Measurements from ENCODE around the gene NUDT17.

NUDT17 gene

GRCh38 chr1:145877923-145878486 is 32.6 kb downstream of the NUDT17 start:
- Histone ChIP-seq H3K27me3 (ENCODE audit: low read depth, low read length) (no peaks in the 10 kb centered on the region), H3K36me3 (ENCODE audit: control insufficient read depth in 1 of 2, insufficient read depth in 2 of 2, low read length in 2 of 2) (no peaks in the 10 kb centered on the region), H3K4me3 (ENCODE audit: low read depth in 1 of 2, low read length in 2 of 2) (no peak overlapping the region), H3K9me3 (ENCODE audit: control insufficient read depth in 1 of 2, low read length in 2 of 2) (no peaks in the 10 kb centered on the region), H3K4me1 (ENCODE audit: control insufficient read depth in 1 of 2, insufficient read depth in 2 of 2, low read length in 2 of 2) (peaks cover 0 to 2% of the 10 kb centered on the region in 2 donors), H3K27ac (ENCODE audit: low read length) (no peak overlapping the region)

GRCh38 chr1:145878724-145879123 is 33.3 kb downstream of the NUDT17 start:
- no peaks in the 10 kb centered on the region for H3K4me1 ChIP-seq (ENCODE audit: control insufficient read depth in 1 of 2, insufficient read depth in 2 of 2, low read length in 2 of 2)
- H3K36me3 ChIP-seq (ENCODE audit: control insufficient read depth in 1 of 2, insufficient read depth in 2 of 2, low read length in 2 of 2) = no peaks in the 10 kb centered on the region
- no peak overlapping the region for H3K27ac ChIP-seq (ENCODE audit: low read length)
- H3K27me3 ChIP-seq (ENCODE audit: low read depth, low read length) = no peaks in the 10 kb centered on the region
- H3K4me3 ChIP-seq (ENCODE audit: low read depth in 1 of 2, low read length in 2 of 2) = no peak overlapping the region
- no peaks in the 10 kb centered on the region for H3K9me3 ChIP-seq (ENCODE audit: control insufficient read depth in 1 of 2, low read length in 2 of 2)

- Histone ChIP-seq H3K4me3 (ENCODE audit: low read depth in 1 of 2, low read length in 2 of 2) (no peak overlapping the region), H3K27ac (ENCODE audit: low read length) (no peak overlapping the region), H3K36me3 (ENCODE audit: control insufficient read depth in 1 of 2, insufficient read depth in 2 of 2, low read length in 2 of 2) (no peaks in the 10 kb centered on the region), H3K9me3 (ENCODE audit: control insufficient read depth in 1 of 2, low read length in 2 of 2) (no peaks in the 10 kb centered on the region), H3K27me3 (ENCODE audit: low read depth, low read length) (no peaks in the 10 kb centered on the region), H3K4me1 (ENCODE audit: control insufficient read depth in 1 of 2, insufficient read depth in 2 of 2, low read length in 2 of 2) (no peaks in the 10 kb centered on the region)
Observed at GRCh38 chr1:145879775-145880174, 34.3 kb downstream of the NUDT17 start.

- Histone ChIP-seq H3K9me3 (ENCODE audit: control insufficient read depth in 1 of 2, low read length in 2 of 2) (no peaks in the 10 kb centered on the region), H3K27ac (ENCODE audit: low read length) (no peak overlapping the region), H3K36me3 (ENCODE audit: control insufficient read depth in 1 of 2, insufficient read depth in 2 of 2, low read length in 2 of 2) (no peaks in the 10 kb centered on the region), H3K27me3 (ENCODE audit: low read depth, low read length) (no peaks in the 10 kb centered on the region), H3K4me1 (ENCODE audit: control insufficient read depth in 1 of 2, insufficient read depth in 2 of 2, low read length in 2 of 2) (peaks cover 0 to 8% of the 10 kb centered on the region in 2 donors), H3K4me3 (ENCODE audit: low read depth in 1 of 2, low read length in 2 of 2) (no peak overlapping the region)
Observed at GRCh38 chr1:145884675-145885074, 39.2 kb downstream of the NUDT17 start.

GRCh38 chr1:145885738-145886287 is 40.4 kb downstream of the NUDT17 start, which contains the start of gene ANKRD35:
Gene ANKRD35 (minus strand): TSS chr1:145885866. CDS start chr1:145885758, 108 bp downstream.
- Histone ChIP-seq H3K27me3 (ENCODE audit: low read depth, low read length) (no peaks in the 10 kb centered on the region), H3K36me3 (ENCODE audit: control insufficient read depth in 1 of 2, insufficient read depth in 2 of 2, low read length in 2 of 2) (no peaks in the 10 kb centered on the region), H3K27ac (ENCODE audit: low read length) (no peak within 1 kb of the TSS)

GRCh38 chr1:145886390-145886789 is 41.0 kb downstream of the NUDT17 start:
- no peaks in the 10 kb centered on the region for H3K27me3 ChIP-seq (ENCODE audit: low read depth, low read length)
- H3K4me3 ChIP-seq (ENCODE audit: low read depth in 1 of 2, low read length in 2 of 2) = peak overlapping the region; percentile 56 to 89
- H3K4me1 ChIP-seq (ENCODE audit: control insufficient read depth in 1 of 2, insufficient read depth in 2 of 2, low read length in 2 of 2) = peaks cover 7 to 11% of the 10 kb centered on the region in 2 donors
- H3K9me3 ChIP-seq (ENCODE audit: control insufficient read depth in 1 of 2, low read length in 2 of 2) = no peaks in the 10 kb centered on the region
- no peak overlapping the region for H3K27ac ChIP-seq (ENCODE audit: low read length)
- no peaks in the 10 kb centered on the region for H3K36me3 ChIP-seq (ENCODE audit: control insufficient read depth in 1 of 2, insufficient read depth in 2 of 2, low read length in 2 of 2)

More at GRCh38 chr1:145885738-145886287, 40.4 kb downstream of the NUDT17 start, which contains the start of gene ANKRD35:
- Histone ChIP-seq H3K9me3 (ENCODE audit: control insufficient read depth in 1 of 2, low read length in 2 of 2) (no peaks in the 10 kb centered on the region), H3K4me3 (ENCODE audit: low read depth in 1 of 2, low read length in 2 of 2) (peak within 1 kb of the TSS; percentile 56 to 89), H3K4me1 (ENCODE audit: control insufficient read depth in 1 of 2, insufficient read depth in 2 of 2, low read length in 2 of 2) (peaks cover under 1 to 8% of the 10 kb centered on the region in 2 donors)

- Histone ChIP-seq H3K4me3 (ENCODE audit: low read depth in 1 of 2, low read length in 2 of 2) (no peak overlapping the region), H3K36me3 (ENCODE audit: control insufficient read depth in 1 of 2, insufficient read depth in 2 of 2, low read length in 2 of 2) (peaks cover 0 to 4% of the 10 kb centered on the region in 2 donors), H3K9me3 (ENCODE audit: control insufficient read depth in 1 of 2, low read length in 2 of 2) (no peaks in the 10 kb centered on the region), H3K27me3 (ENCODE audit: low read depth, low read length) (no peaks in the 10 kb centered on the region), H3K27ac (ENCODE audit: low read length) (no peak overlapping the region), H3K4me1 (ENCODE audit: control insufficient read depth in 1 of 2, insufficient read depth in 2 of 2, low read length in 2 of 2) (peaks cover 11 to 15% of the 10 kb centered on the region in 2 donors)
Observed at GRCh38 chr1:145886816-145887215, 41.4 kb downstream of the NUDT17 start.

GRCh38 chr1:145887631-145888030 is 42.2 kb downstream of the NUDT17 start:
- no peaks in the 10 kb centered on the region for H3K9me3 ChIP-seq (ENCODE audit: control insufficient read depth in 1 of 2, low read length in 2 of 2)
- no peak overlapping the region for H3K4me3 ChIP-seq (ENCODE audit: low read depth in 1 of 2, low read length in 2 of 2)
- no peaks in the 10 kb centered on the region for H3K27me3 ChIP-seq (ENCODE audit: low read depth, low read length)
- peaks cover 0 to 4% of the 10 kb centered on the region in 2 donors for H3K36me3 ChIP-seq (ENCODE audit: control insufficient read depth in 1 of 2, insufficient read depth in 2 of 2, low read length in 2 of 2)
- H3K27ac ChIP-seq (ENCODE audit: low read length) = no peak overlapping the region
- peaks cover 14 to 15% of the 10 kb centered on the region in 2 donors for H3K4me1 ChIP-seq (ENCODE audit: control insufficient read depth in 1 of 2, insufficient read depth in 2 of 2, low read length in 2 of 2)

GRCh38 chr1:145889722-145890121 is 44.3 kb downstream of the NUDT17 start:
- Histone ChIP-seq H3K27me3 (ENCODE audit: low read depth, low read length) (no peaks in the 10 kb centered on the region), H3K9me3 (ENCODE audit: control insufficient read depth in 1 of 2, low read length in 2 of 2) (no peaks in the 10 kb centered on the region), H3K4me3 (ENCODE audit: low read depth in 1 of 2, low read length in 2 of 2) (no peak overlapping the region), H3K4me1 (ENCODE audit: control insufficient read depth in 1 of 2, insufficient read depth in 2 of 2, low read length in 2 of 2) (peaks cover 15 to 17% of the 10 kb centered on the region in 2 donors), H3K36me3 (ENCODE audit: control insufficient read depth in 1 of 2, insufficient read depth in 2 of 2, low read length in 2 of 2) (peaks cover 0 to 4% of the 10 kb centered on the region in 2 donors), H3K27ac (ENCODE audit: low read length) (no peak overlapping the region)

GRCh38 chr1:145891143-145891542 is 45.7 kb downstream of the NUDT17 start:
- H3K27ac ChIP-seq (ENCODE audit: low read length) = peak overlapping the region; percentile 81
- H3K36me3 ChIP-seq (ENCODE audit: control insufficient read depth in 1 of 2, insufficient read depth in 2 of 2, low read length in 2 of 2) = peaks cover 0 to 4% of the 10 kb centered on the region in 2 donors
- H3K9me3 ChIP-seq (ENCODE audit: control insufficient read depth in 1 of 2, low read length in 2 of 2) = no peaks in the 10 kb centered on the region
- H3K4me1 ChIP-seq (ENCODE audit: control insufficient read depth in 1 of 2, insufficient read depth in 2 of 2, low read length in 2 of 2) = peaks cover 8 to 17% of the 10 kb centered on the region in 2 donors
- no peaks in the 10 kb centered on the region for H3K27me3 ChIP-seq (ENCODE audit: low read depth, low read length)
- no peak overlapping the region for H3K4me3 ChIP-seq (ENCODE audit: low read depth in 1 of 2, low read length in 2 of 2)

- H3K9me3 ChIP-seq (ENCODE audit: control insufficient read depth in 1 of 2, low read length in 2 of 2) = no peaks in the 10 kb centered on the region
- peaks cover 0 to 4% of the 10 kb centered on the region in 2 donors for H3K36me3 ChIP-seq (ENCODE audit: control insufficient read depth in 1 of 2, insufficient read depth in 2 of 2, low read length in 2 of 2)
- peaks cover 8 to 17% of the 10 kb centered on the region in 2 donors for H3K4me1 ChIP-seq (ENCODE audit: control insufficient read depth in 1 of 2, insufficient read depth in 2 of 2, low read length in 2 of 2)
- no peaks in the 10 kb centered on the region for H3K27me3 ChIP-seq (ENCODE audit: low read depth, low read length)
- H3K4me3 ChIP-seq (ENCODE audit: low read depth in 1 of 2, low read length in 2 of 2) = peak overlapping the region; percentile 21 to 27
- H3K27ac ChIP-seq (ENCODE audit: low read length) = peak overlapping the region; percentile 81
Observed at GRCh38 chr1:145891587-145892485, 46.4 kb downstream of the NUDT17 start.
